Body of pancreas (tissue), 4 donors: ENCODE data around the gene FGF10. TPM values are rescaled to one million over a fixed set of nuclear protein-coding genes. Genes with fewer than 3 reads are reported as not detected.
A peak's percentile ranks its signal among the peaks of the same experiment; 100 is the strongest.

Source experiments
- ATAC-seq: fragments of 150-250 bp; one replicate; pipeline ENCODE4 v1.9.1; 2016
- DNase-seq, 4 donors: peaks; one replicate each; pipeline ENCODE4 v3.0.0-alpha.2; 2019
- H3K27ac ChIP-seq, 4 donors: fragments of 200-600 bp; sonication (generic); 1 replicate in 3 of 4; 2 replicates in 1 of 4; pipeline versions ENCODE4 v1.5.1 to v1.6.1; 2016 to 2019; ENCODE audit warnings: mild to moderate bottlenecking in 1 of 4, mixed read lengths in 1 of 4, moderate library complexity in 1 of 4
- H3K27me3 ChIP-seq, 2 donors: fragments of 200-600 bp; sonication (generic); one replicate each; pipeline ENCODE4 v1.6.0; 2016; ENCODE audit warnings: mild to moderate bottlenecking in 1 of 2
- H3K36me3 ChIP-seq, 2 donors: fragments of 200-600 bp; sonication (generic); replicated peaks in 1 of 2; 2 replicates each; pipeline ENCODE4 v1.5.1; 2016; ENCODE audit warnings: low read depth in 2 of 2; ENCODE audit not compliant: insufficient read depth in 1 of 2
- H3K4me1 ChIP-seq: fragments of 200-600 bp; sonication (generic); one replicate; pipeline ENCODE4 v1.6.0; 2016
- H3K4me3 ChIP-seq, 2 donors: fragments of 200-600 bp; sonication (generic); 1 replicate in 1 of 2; 2 replicates in 1 of 2; pipeline ENCODE4 v1.5.1; 2016 to 2019
- H3K9me3 ChIP-seq, 3 donors: fragments of 200-600 bp; sonication (generic); 1 replicate in 2 of 3; 2 replicates in 1 of 3; pipeline ENCODE4 v1.5.1; 2016
- CTCF ChIP-seq, 7 experiments: fragments of 450-650 bp in 4 of 7; fragments of 200-600 bp in 3 of 7; sonication (generic) in 3 of 7; IDR thresholded peaks; one replicate each; pipeline ENCODE4 v1.5.1; 2016 to 2019; ENCODE audit warnings: antibody characterized with exemption in 7 of 7
- POLR2A ChIP-seq, 3 donors: fragments of 450-650 bp; IDR thresholded peaks; one replicate each; pipeline ENCODE4 v1.6.1; 2016; ENCODE audit warnings: antibody characterized with exemption in 3 of 3, mild to moderate bottlenecking in 2 of 3
- WGBS, 2 donors: methylation state at CpG; one replicate each; pipeline ENCODE4 v1.1.5; 2017; 5-methylcytosine and 5-hydroxymethylcytosine counted together
- intact Hi-C: fragments of 100-400 bp; cut with DNase I; formaldehyde crosslinking; loops from one replicate; pipeline ENCODE4 v1.15.1; 2023
- total RNA-seq, 2 donors: library from RNA; depleted of rRNA; stranded (reverse); fragments of >200 nt; gene quantifications; one replicate each; pipeline ENCODE4 v1.1.0, GENCODE V29; 2016

The FGF10 gene
- total RNA-seq, 2 donors from 2014 or later: 8.6 to 11.5 TPM

GRCh38 chr5:44321144-44321725 is 68.0 kb downstream of the FGF10 start:
- Histone ChIP-seq H3K27ac (peak overlapping the region in 1 of 4 donors; percentile 18), H3K4me3 (no peak overlapping the region), H3K4me1 (no peaks in the 10 kb centered on the region), H3K9me3 (no peaks in the 10 kb centered on the region), H3K36me3 (no peaks in the 10 kb centered on the region), H3K27me3 (no peaks in the 10 kb centered on the region)
- TF ChIP-seq POLR2A (IDR thresholded peaks at IDR 0.05) (no peak), CTCF (IDR thresholded peaks at IDR 0.05) (no peak)
- intact Hi-C loops: loop anchor here (10.0 kb wide), 1 partner anchor 586 kb away; no protein-coding TSS in a partner anchor
- DNase-seq (no peak), ATAC-seq (no peak)
- 90 to 91% methylated on average over 3 of the region's 3 CpGs for WGBS, 2 donors

DNA sequence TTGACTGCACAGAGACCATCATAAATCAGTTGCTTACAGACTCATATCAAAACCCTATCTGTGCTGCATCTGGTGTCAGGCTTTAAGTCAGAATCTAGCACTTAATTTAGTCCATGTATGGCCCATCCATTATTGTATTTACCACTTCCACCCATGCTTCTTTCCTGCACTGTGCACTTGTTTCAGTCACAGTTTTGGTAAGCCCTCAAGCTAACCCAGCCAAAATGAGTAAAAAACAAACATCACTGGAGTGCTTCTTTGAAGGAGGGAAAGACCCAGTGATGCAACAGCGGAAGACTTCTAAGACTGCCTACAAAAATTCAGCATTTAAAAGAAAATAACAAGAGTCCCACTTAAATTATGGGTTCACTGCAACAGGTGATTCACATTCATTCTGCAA is 69.0 kb downstream of the FGF10 start:
- Histone ChIP-seq H3K4me3 (no peak overlapping the region), H3K27me3 (no peaks in the 10 kb centered on the region), H3K9me3 (no peaks in the 10 kb centered on the region), H3K36me3 (no peaks in the 10 kb centered on the region), H3K27ac (no peak overlapping the region), H3K4me1 (no peaks in the 10 kb centered on the region)
- DNase-seq: no peak
- intact Hi-C loops: loop anchor here (10.0 kb wide), 1 partner anchor 585 kb away; no protein-coding TSS in a partner anchor
- WGBS, 2 donors: 93 to 94% methylated on average over 1 of the region's 1 CpG
- ATAC-seq: no peak
- TF ChIP-seq POLR2A (IDR thresholded peaks at IDR 0.05) (no peak), CTCF (IDR thresholded peaks at IDR 0.05) (no peak)

DNA sequence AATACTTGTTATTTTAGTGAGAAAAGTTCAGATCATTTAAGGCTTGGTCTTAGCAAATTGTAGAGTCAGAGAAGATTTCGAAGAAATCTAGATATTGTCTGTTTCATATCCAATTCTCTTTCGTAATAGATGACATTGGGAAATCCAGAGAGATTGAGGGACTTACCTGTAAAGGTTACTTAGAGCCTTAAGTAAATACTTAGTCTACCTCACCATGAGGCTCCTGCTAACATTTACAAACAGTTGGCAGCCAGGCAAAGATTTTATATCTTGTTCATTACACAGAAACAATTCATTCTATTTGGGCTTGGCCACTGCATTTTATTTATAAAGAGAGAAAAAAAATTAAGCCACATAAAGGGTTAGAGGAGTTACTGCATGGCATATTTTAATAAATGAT is 70.3 kb downstream of the FGF10 start:
- ATAC-seq: no peak
- H3K36me3 ChIP-seq: no peaks in the 10 kb centered on the region
- no peak for DNase-seq
- no peaks in the 10 kb centered on the region for H3K27me3 ChIP-seq
- TF ChIP-seq POLR2A (IDR thresholded peaks at IDR 0.05): no peak
- no peak for TF ChIP-seq CTCF (IDR thresholded peaks at IDR 0.05)
- H3K4me1 ChIP-seq: no peaks in the 10 kb centered on the region
- intact Hi-C loops: no loop called here
- H3K4me3 ChIP-seq: no peak overlapping the region
- H3K27ac ChIP-seq: no peak overlapping the region
- no peaks in the 10 kb centered on the region for H3K9me3 ChIP-seq
- WGBS, 2 donors: 29 to 35% methylated on average over 2 of the region's 2 CpGs

GRCh38 chr5:44312374-44312773 is 76.8 kb downstream of the FGF10 start:
- ATAC-seq: no peak
- DNase-seq: no peak
- 39 to 44% methylated on average over 1 of the region's 1 CpG for WGBS, 2 donors
- Histone ChIP-seq H3K27ac (no peak overlapping the region), H3K36me3 (no peaks in the 10 kb centered on the region), H3K4me3 (no peak overlapping the region), H3K9me3 (no peaks in the 10 kb centered on the region), H3K27me3 (no peaks in the 10 kb centered on the region), H3K4me1 (no peaks in the 10 kb centered on the region)
- intact Hi-C loops: no loop called here
- no peak for TF ChIP-seq POLR2A (IDR thresholded peaks at IDR 0.05)
- no peak for TF ChIP-seq CTCF (IDR thresholded peaks at IDR 0.05)

DNA sequence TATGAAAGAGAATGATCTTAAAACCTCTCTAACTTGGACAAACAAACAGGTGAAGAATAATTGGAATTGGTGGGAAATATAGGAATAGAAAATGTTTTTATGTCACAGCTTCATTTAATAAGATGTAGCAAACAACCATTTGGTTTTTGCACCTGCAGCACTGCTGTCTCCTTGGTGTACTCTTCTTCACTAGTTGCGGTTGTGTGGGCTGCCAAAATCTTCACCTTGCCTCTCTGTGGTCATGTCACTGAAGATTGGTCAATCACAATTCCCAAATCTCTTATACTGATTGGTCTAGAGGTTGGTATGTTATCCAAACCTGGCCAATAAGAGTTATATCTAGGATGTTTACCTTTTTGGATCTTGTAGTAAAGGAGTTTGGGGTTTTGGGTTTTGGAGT is 88.7 kb downstream of the FGF10 start:
- Histone ChIP-seq H3K9me3 (no peaks in the 10 kb centered on the region), H3K27me3 (no peaks in the 10 kb centered on the region), H3K27ac (no peak overlapping the region), H3K36me3 (no peaks in the 10 kb centered on the region), H3K4me1 (no peaks in the 10 kb centered on the region), H3K4me3 (no peak overlapping the region)
- DNase-seq (no peak), ATAC-seq (no peak)
- 81 to 91% methylated on average over 1 of the region's 1 CpG for WGBS, 2 donors
- TF ChIP-seq CTCF (IDR thresholded peaks at IDR 0.05) (no peak), POLR2A (IDR thresholded peaks at IDR 0.05) (no peak)
- intact Hi-C loops: no loop called here
